Spleen (tissue), 7 donors: ENCODE data around the gene RNGTT.

Experiments used
- POLR2A ChIP-seq, 3 donors: fragments of 450-650 bp; IDR thresholded peaks; one replicate each; pipeline ENCODE4 v1.5.1; 2017; ENCODE audit warnings: antibody characterized with exemption in 3 of 3, mild to moderate bottlenecking in 1 of 3
- POLR2AphosphoS5 ChIP-seq, 3 donors: sonication (generic); formaldehyde crosslinking; IDR thresholded peaks; one replicate each; pipeline ENCODE4 v1.5.1; 2017; ENCODE audit warnings: antibody characterized with exemption in 3 of 3
- TF ChIP-seq, protein P1 (sequence below), 11 experiments: fragments of 200-600 bp in 7 of 11; fragments of 450-650 bp in 4 of 11; sonication (generic) in 4 of 11; IDR thresholded peaks in 8 of 11; conservative IDR thresholded peaks in 3 of 11; 1 replicate in 7 of 11; 2 replicates in 4 of 11; pipeline versions ENCODE4 v1.4.0 to v1.8.0; 2016 to 2021; ENCODE audit warnings: antibody characterized with exemption in 11 of 11, inconsistent platforms in 4 of 11, mild to moderate bottlenecking in 1 of 11
- donor health status: DM: no; HTN: no; CAD: no; lungs with moderate emphysema.
- donor health status: DM: no; HTN: no; CAD: no.
- donor health status: DM: no; HTN: no; CAD: no.

DNA sequence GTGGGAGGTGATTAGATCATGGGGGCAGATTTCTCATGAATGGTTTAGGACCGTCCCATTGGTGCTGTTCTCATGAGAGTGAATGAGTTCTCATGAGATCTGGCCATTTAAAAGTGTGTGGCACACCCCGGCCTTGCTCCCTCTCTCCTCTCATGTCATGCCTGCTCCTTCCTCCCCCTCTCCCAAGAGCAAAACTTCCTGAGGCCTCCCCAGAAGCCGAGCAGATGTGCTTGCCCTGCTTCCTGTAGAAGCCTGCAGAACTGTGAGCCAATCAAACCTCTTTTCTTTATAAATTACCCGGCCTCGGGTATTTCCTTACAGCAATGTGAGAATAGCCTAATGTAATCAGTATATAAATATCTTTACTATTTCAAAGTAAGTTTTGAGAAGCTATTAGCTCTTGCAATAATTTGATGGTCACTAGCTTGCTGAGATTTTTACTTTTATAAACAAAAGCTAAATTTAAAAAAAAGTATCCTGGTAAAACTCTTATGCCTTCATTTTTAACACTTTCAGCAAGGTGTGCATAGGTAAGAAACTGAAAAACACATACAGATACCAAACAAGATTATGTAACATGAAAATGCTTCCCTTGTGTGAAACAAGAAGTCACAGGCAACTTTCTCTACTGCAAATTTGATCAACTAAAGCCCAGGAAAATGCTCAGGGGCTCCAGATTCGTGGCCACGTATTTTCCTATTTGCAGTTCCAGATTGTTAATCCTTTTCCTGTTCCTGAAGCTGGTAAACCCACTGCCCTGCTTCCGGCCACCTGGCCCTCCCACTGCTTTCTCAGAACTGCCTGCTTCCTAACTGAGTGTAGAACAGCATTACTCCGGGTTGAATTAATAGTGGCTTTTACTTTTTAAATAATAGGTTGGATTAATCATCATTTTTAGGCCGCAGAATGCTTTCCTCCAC, 402.1 kb downstream of the RNGTT start:
- TF ChIP-seq, protein P1, sequence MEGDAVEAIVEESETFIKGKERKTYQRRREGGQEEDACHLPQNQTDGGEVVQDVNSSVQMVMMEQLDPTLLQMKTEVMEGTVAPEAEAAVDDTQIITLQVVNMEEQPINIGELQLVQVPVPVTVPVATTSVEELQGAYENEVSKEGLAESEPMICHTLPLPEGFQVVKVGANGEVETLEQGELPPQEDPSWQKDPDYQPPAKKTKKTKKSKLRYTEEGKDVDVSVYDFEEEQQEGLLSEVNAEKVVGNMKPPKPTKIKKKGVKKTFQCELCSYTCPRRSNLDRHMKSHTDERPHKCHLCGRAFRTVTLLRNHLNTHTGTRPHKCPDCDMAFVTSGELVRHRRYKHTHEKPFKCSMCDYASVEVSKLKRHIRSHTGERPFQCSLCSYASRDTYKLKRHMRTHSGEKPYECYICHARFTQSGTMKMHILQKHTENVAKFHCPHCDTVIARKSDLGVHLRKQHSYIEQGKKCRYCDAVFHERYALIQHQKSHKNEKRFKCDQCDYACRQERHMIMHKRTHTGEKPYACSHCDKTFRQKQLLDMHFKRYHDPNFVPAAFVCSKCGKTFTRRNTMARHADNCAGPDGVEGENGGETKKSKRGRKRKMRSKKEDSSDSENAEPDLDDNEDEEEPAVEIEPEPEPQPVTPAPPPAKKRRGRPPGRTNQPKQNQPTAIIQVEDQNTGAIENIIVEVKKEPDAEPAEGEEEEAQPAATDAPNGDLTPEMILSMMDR (IDR thresholded peaks at IDR 0.05 in 8 of 11, conservative IDR thresholded peaks at IDR 0.05 in 3 of 11): no peak
- no peak for TF ChIP-seq POLR2A (IDR thresholded peaks at IDR 0.05)
- TF ChIP-seq POLR2AphosphoS5 (IDR thresholded peaks at IDR 0.05): no peak
